ENCODE measurements around the gene PEAK1. TPM values are rescaled to one million over a fixed set of nuclear protein-coding genes. Genes with fewer than 3 reads are reported as not detected.

Gene PEAK1
- total RNA-seq, 1 donor from 2014 or later, result 27.7 TPM

GRCh38 chr15:77107531-77108355 is 312.2 kb downstream of the PEAK1 start:
- DNase-seq (ENCODE audit: extremely low spot score in 2 of 2), result no peak

DNA sequence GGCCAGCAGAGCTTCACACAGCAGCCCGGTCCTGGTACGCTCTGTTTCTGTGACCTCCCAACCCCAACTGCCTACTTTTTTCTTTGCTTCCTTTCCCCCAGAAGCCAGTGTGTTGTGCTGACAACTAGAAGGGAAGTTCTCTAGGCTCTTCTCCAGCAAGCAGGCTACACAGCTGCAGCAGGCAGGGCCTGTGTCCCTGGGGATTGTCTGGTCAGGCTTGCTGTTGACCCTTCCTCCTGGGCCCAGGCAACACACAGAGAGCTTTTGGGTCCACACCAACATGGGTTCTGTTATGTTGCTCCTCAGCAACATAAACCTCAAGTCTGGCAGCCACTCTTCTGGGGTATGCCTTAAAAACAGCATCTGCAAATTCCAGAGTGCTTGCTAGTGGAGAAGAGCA is 312.8 kb downstream of the PEAK1 start:
- Histone ChIP-seq H3K36me3 (no peaks in the 10 kb centered on the region), H3K9me3 (no peaks in the 10 kb centered on the region), H3K4me1 (peaks cover 24% of the 10 kb centered on the region), H3K27ac (peak overlapping the region; percentile 20), H3K27me3 (no peaks in the 10 kb centered on the region), H3K4me3 (no peak overlapping the region)
- no peak for DNase-seq (ENCODE audit: extremely low spot score in 2 of 2)
- intact Hi-C loops (cut with DNase I), result no loop called here
- no peak for TF ChIP-seq POLR2A (IDR thresholded peaks at IDR 0.05)
- TF ChIP-seq, protein P1, sequence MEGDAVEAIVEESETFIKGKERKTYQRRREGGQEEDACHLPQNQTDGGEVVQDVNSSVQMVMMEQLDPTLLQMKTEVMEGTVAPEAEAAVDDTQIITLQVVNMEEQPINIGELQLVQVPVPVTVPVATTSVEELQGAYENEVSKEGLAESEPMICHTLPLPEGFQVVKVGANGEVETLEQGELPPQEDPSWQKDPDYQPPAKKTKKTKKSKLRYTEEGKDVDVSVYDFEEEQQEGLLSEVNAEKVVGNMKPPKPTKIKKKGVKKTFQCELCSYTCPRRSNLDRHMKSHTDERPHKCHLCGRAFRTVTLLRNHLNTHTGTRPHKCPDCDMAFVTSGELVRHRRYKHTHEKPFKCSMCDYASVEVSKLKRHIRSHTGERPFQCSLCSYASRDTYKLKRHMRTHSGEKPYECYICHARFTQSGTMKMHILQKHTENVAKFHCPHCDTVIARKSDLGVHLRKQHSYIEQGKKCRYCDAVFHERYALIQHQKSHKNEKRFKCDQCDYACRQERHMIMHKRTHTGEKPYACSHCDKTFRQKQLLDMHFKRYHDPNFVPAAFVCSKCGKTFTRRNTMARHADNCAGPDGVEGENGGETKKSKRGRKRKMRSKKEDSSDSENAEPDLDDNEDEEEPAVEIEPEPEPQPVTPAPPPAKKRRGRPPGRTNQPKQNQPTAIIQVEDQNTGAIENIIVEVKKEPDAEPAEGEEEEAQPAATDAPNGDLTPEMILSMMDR (IDR thresholded peaks at IDR 0.05), result no peak
- no peak for TF ChIP-seq POLR2AphosphoS5 (IDR thresholded peaks at IDR 0.05; ENCODE audit: insufficient read depth in 1 of 2, low read depth in 1 of 2)

More at GRCh38 chr15:77107531-77108355, 312.2 kb downstream of the PEAK1 start:
- Histone ChIP-seq H3K4me3 (no peak overlapping the region), H3K4me1 (peaks cover 24% of the 10 kb centered on the region), H3K36me3 (no peaks in the 10 kb centered on the region), H3K27me3 (no peaks in the 10 kb centered on the region), H3K9me3 (no peaks in the 10 kb centered on the region), H3K27ac (peak overlapping the region; percentile 17)
- intact Hi-C loops (cut with DNase I), result no loop called here
- TF ChIP-seq POLR2A (IDR thresholded peaks at IDR 0.05), result no peak
- TF ChIP-seq, protein P1 (IDR thresholded peaks at IDR 0.05), result peak in 1 of 3 experiments; percentile 58

- no peaks in the 10 kb centered on the region for H3K9me3 ChIP-seq
- no peaks in the 10 kb centered on the region for H3K36me3 ChIP-seq
- H3K27me3 ChIP-seq, result no peaks in the 10 kb centered on the region
- H3K4me3 ChIP-seq, result no peak overlapping the region
- TF ChIP-seq, protein P1 (IDR thresholded peaks at IDR 0.05), result no peak
- TF ChIP-seq POLR2A (IDR thresholded peaks at IDR 0.05) (no peak), POLR2AphosphoS5 (IDR thresholded peaks at IDR 0.05; ENCODE audit: insufficient read depth in 1 of 2, low read depth in 1 of 2) (no peak)
- intact Hi-C loops (cut with DNase I), result no loop called here
- H3K27ac ChIP-seq, result no peak overlapping the region
- DNase-seq (ENCODE audit: extremely low spot score in 2 of 2), result no peak
- peaks cover 24% of the 10 kb centered on the region for H3K4me1 ChIP-seq
Measured at GRCh38 chr15:77104155-77104554, 315.7 kb downstream of the PEAK1 start.

DNA sequence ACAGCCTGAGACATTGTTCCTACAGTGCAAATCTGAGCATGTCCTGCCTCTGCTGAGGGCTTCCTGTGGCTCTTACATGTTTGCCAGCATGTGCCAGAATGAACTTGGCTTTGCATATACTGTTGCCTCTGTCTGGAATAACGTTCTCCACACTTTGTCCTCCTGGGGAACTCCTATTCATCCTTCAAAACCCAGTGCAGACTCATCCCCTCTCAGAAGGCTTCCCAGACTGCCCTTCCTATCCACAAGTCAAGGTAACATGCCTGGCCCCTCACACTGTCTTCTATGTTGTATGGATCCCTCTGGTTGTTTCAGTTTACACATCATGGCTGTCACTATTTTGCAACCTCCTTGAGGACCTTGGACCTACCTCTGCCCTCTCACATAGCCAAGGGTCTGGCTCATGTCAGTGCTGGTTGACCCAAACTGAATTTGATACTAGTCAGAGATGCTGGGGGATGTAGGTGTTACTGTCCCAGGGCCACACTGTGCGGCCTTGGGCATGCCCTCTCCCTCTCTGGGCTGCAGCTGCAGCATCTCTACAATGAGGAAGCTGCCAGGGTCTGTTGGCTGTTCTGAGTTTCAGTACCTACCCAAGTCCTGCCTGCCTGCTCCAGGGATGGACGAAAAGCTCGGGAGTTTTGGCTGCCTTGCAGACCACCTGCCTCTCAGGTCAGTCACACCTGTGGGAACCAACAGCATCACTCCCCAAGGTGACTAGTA is 320.0 kb downstream of the PEAK1 start:
- intact Hi-C loops (cut with DNase I), result no loop called here
- Histone ChIP-seq H3K27ac (no peak overlapping the region), H3K9me3 (no peaks in the 10 kb centered on the region), H3K4me3 (no peak overlapping the region), H3K36me3 (no peaks in the 10 kb centered on the region), H3K4me1 (peaks cover 7% of the 10 kb centered on the region), H3K27me3 (no peaks in the 10 kb centered on the region)
- no peak for DNase-seq (ENCODE audit: extremely low spot score in 2 of 2)
- TF ChIP-seq POLR2A (IDR thresholded peaks at IDR 0.05) (no peak), POLR2AphosphoS5 (IDR thresholded peaks at IDR 0.05; ENCODE audit: insufficient read depth in 1 of 2, low read depth in 1 of 2) (no peak)
- TF ChIP-seq, protein P1 (IDR thresholded peaks at IDR 0.05), result no peak

DNA sequence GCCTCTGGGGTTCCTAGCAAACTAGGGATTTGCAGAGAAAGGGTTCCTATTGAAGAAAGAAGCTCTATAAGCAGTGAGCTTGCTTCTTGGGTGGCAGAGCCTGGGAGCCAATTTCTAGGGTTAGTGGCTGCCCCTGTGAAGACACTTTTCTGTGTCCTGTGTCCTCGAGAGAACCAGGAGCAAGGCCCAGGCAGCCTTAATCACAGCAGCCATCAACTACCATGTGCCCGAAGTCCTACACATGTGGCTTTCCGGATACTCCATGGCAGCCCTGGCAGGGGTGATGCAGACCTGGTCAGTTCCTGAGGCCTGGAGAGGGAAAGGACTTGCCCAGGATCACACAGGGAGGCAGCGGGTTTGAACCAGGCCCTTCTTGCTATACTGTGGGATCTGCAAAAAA is 321.3 kb downstream of the PEAK1 start:
- peaks cover 1% of the 10 kb centered on the region for H3K4me1 ChIP-seq
- no peak for DNase-seq (ENCODE audit: extremely low spot score in 2 of 2)
- TF ChIP-seq POLR2A (IDR thresholded peaks at IDR 0.05) (no peak), POLR2AphosphoS5 (IDR thresholded peaks at IDR 0.05; ENCODE audit: insufficient read depth in 1 of 2, low read depth in 1 of 2) (no peak)
- TF ChIP-seq, protein P1 (IDR thresholded peaks at IDR 0.05), result no peak
- H3K27me3 ChIP-seq, result no peaks in the 10 kb centered on the region
- H3K36me3 ChIP-seq, result no peaks in the 10 kb centered on the region
- intact Hi-C loops (cut with DNase I), result no loop called here
- H3K9me3 ChIP-seq, result no peaks in the 10 kb centered on the region
- H3K4me3 ChIP-seq, result no peak overlapping the region
- no peak overlapping the region for H3K27ac ChIP-seq

Measured in vagina (tissue), 2 donors.